H1 (cell line): ENCODE results near the gene DEAF1.

Experiments
- CHD1 ChIP-seq: IDR thresholded peaks from 2 replicates; pipeline ENCODE4 v1.6.1; 2012; ENCODE audit warnings: low read depth, low read length, improper control_type of control experiment
- EP300 ChIP-seq, 2 experiments: IDR thresholded peaks; 1 replicate in 1 of 2; 2 replicates in 1 of 2; pipeline ENCODE4 v1.6.1; 2011 to 2012; ENCODE audit warnings: low read depth in 2 of 2, low read length in 2 of 2, mild to moderate bottlenecking in 2 of 2, borderline replicate concordance in 1 of 2, inconsistent platforms in 1 of 2, moderate library complexity in 1 of 2

DNA sequence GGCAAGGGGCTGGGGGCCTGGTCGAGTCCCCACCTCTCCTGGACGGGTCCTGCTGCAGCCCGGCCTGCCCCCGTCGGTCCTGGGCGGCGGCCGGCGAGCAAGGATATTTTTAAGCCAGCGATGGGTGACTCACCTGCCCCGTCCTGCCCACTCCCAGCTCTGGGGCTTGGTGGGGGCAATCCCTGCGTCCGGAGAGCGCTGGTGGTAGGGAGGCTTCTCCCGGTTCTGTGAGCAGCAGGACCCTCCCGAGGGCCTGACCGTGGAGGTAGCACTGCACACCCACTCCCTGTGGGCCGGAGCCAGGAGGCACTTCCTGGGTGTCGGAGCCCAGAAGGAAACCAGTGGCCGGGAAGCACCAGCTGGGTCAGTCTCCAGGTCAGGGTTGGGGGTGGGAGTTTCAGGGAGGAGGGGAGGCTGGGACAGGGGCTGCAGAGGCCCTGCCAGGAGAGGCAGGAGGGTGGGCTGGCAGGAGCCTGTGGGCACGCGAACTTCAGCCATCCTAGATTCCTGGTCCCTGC lies 11.5 kb upstream of the DEAF1 start:
- TF ChIP-seq EP300 (IDR thresholded peaks at IDR 0.05; ENCODE audit: borderline replicate concordance in 1 of 2, low read depth in 2 of 2, low read length in 2 of 2) (no peak), CHD1 (no peak)
